HepG2 (cell line): Measurements from ENCODE around the gene YY1. TPM values are rescaled to one million over a fixed set of nuclear protein-coding genes. Genes with fewer than 3 reads are reported as not detected.

Source experiments
- DR1 ChIP-seq: sonication (generic); formaldehyde crosslinking; IDR thresholded peaks from 2 replicates; pipeline ENCODE4 v1.8.0; 2021; ENCODE audit warnings: mild to moderate bottlenecking, missing genetic modification reagents, inconsistent platforms
- FOSL1 ChIP-seq: sonication (generic); formaldehyde crosslinking; IDR thresholded peaks from 2 replicates; pipeline ENCODE4 v1.9.0; 2021; ENCODE audit warnings: missing genetic modification reagents, borderline replicate concordance
- HNF1A ChIP-seq, 2 experiments: sonication (generic) in 1 of 2; formaldehyde crosslinking in 1 of 2; IDR thresholded peaks; 2 replicates each; pipeline versions ENCODE4 v1.4.0 to v1.6.1; 2016 to 2020; ENCODE audit warnings: borderline replicate concordance in 1 of 2, low read depth in 1 of 2, mild to moderate bottlenecking in 1 of 2, missing genetic modification reagents in 1 of 2
- NAIF1 ChIP-seq: sonication (generic); formaldehyde crosslinking; IDR thresholded peaks from 2 replicates; pipeline ENCODE4 v1.5.0; 2020; ENCODE audit warnings: mild to moderate bottlenecking, missing genetic modification reagents, borderline replicate concordance
- NFYB ChIP-seq: sonication (generic); formaldehyde crosslinking; IDR thresholded peaks from 2 replicates; pipeline ENCODE4 v1.4.0; 2020; ENCODE audit warnings: missing genetic modification reagents
- POLR2AphosphoS5 ChIP-seq: IDR thresholded peaks from 2 replicates; pipeline ENCODE4 v1.6.1; 2012; ENCODE audit warnings: low read depth, low read length
- SAP130 ChIP-seq: IDR thresholded peaks from 2 replicates; pipeline ENCODE4 v1.6.1; 2016; ENCODE audit warnings: low read depth
- SNAPC2 ChIP-seq: sonication (generic); formaldehyde crosslinking; IDR thresholded peaks from 2 replicates; pipeline ENCODE4 v1.8.1; 2022; ENCODE audit warnings: mild to moderate bottlenecking, missing genetic modification reagents
- SP140L ChIP-seq: sonication (generic); formaldehyde crosslinking; IDR thresholded peaks from 2 replicates; pipeline ENCODE4 v1.4.0; 2020; ENCODE audit warnings: missing genetic modification reagents, borderline replicate concordance
- ZEB1 ChIP-seq: IDR thresholded peaks from 2 replicates; pipeline ENCODE4 v1.6.1; 2012; ENCODE audit warnings: mild to moderate bottlenecking, low read depth, inconsistent platforms; ENCODE audit not compliant: insufficient replicate concordance
- ZFY ChIP-seq: sonication (generic); formaldehyde crosslinking; IDR thresholded peaks from 2 replicates; pipeline ENCODE4 v1.4.0; 2020; ENCODE audit warnings: missing genetic modification reagents
- ZNF20 ChIP-seq: sonication (generic); formaldehyde crosslinking; IDR thresholded peaks from 2 replicates; pipeline ENCODE4 v1.4.0; 2020; ENCODE audit warnings: mild to moderate bottlenecking, moderate library complexity, missing genetic modification reagents
- ZNF512 ChIP-seq: sonication (generic); formaldehyde crosslinking; IDR thresholded peaks from 2 replicates; pipeline ENCODE4 v1.4.0; 2020; ENCODE audit warnings: mild to moderate bottlenecking, missing genetic modification reagents
- ZNF530 ChIP-seq: sonication (generic); formaldehyde crosslinking; IDR thresholded peaks from 2 replicates; pipeline ENCODE4 v1.5.0; 2020; ENCODE audit warnings: low read depth, mild to moderate bottlenecking, missing genetic modification reagents
- ZNF619 ChIP-seq: sonication (generic); formaldehyde crosslinking; IDR thresholded peaks from 2 replicates; pipeline ENCODE4 v1.4.0; 2020; ENCODE audit warnings: mild to moderate bottlenecking, missing genetic modification reagents
- ZNF644 ChIP-seq: IDR thresholded peaks from 2 replicates; pipeline ENCODE4 v1.6.1; 2016; ENCODE audit warnings: low read depth
- ZNF652 ChIP-seq: IDR thresholded peaks from 2 replicates; pipeline ENCODE4 v1.6.1; 2016; ENCODE audit warnings: low read depth, borderline replicate concordance
- ZNF770 ChIP-seq: sonication (generic); formaldehyde crosslinking; IDR thresholded peaks from 2 replicates; pipeline ENCODE4 v1.5.0; 2020; ENCODE audit warnings: mild to moderate bottlenecking, missing genetic modification reagents
- ZNF773 ChIP-seq: sonication (generic); formaldehyde crosslinking; IDR thresholded peaks from 2 replicates; pipeline ENCODE4 v1.4.0; 2020; ENCODE audit warnings: missing genetic modification reagents, borderline replicate concordance
- polyA plus RNA-seq, 8 experiments: library from polyadenylated mRNA; depleted of rRNA in 3 of 8; stranded (reverse) in 7 of 8; unstranded in 1 of 8; fragments of >200 nt; fragmentation: Illumina TruSeq in 4 of 8; extraction: Trizol in 4 of 8; gene quantifications; 2 replicates each; pipeline versions ENCODE4 v1.2.1 to v1.2.3, GENCODE V29; 2011 to 2016; ENCODE audit warnings: low read depth in 4 of 8, missing spikeins in 1 of 8, mixed read lengths in 1 of 8; ENCODE audit not compliant: insufficient read depth in 1 of 8
- total RNA-seq, 5 experiments: library from RNA; depleted of rRNA; stranded (reverse); fragments of >200 nt; fragmentation: Illumina TruSeq; extraction: Trizol; gene quantifications; 2 replicates each; pipeline ENCODE4 v1.2.3, GENCODE V29; 2016; ENCODE audit warnings: low read depth in 1 of 5

Gene YY1
- total and polyA plus RNA-seq, 2 of the 13 experiments (the other 11 are each of a cell fraction or from before 2014, with no cell fraction given): 29.4 to 68.1 TPM

GRCh38 chr14:100213956-100214769, 24.8 kb upstream of the YY1 start (continued):
- TF ChIP-seq SNAPC2 (CRISPR knock-in tag): peak; percentile 83; the same call in 1 of the 2 replicates
- TF ChIP-seq POLR2AphosphoS5: peak; percentile 88
- no peak for TF ChIP-seq ZNF20 (CRISPR knock-in tag)
- no peak for TF ChIP-seq ZNF770 (CRISPR knock-in tag)
- TF ChIP-seq ZFY (CRISPR knock-in tag): peak; percentile 95
- peak; percentile 82 for TF ChIP-seq SAP130
- TF ChIP-seq FOSL1 (CRISPR knock-in tag): no peak
- TF ChIP-seq ZNF512: no peak
- TF ChIP-seq ZNF652: no peak
- TF ChIP-seq HNF1A (IDR thresholded peaks at IDR 0.05; ENCODE audit: low read depth): no peak
- peak; percentile 66; the same call in 1 of the 2 replicates for TF ChIP-seq HNF1A (CRISPR knock-in tag; IDR thresholded peaks at IDR 0.05; ENCODE audit: borderline replicate concordance)
- TF ChIP-seq NFYB (CRISPR knock-in tag): peak; percentile 22; the same call in 1 of the 2 replicates
- TF ChIP-seq ZNF619 (CRISPR knock-in tag): peak; percentile 59; the same call in 1 of the 2 replicates
- TF ChIP-seq ZEB1: no peak
- no peak; the same call in 1 of the 2 replicates for TF ChIP-seq ZNF530 (CRISPR knock-in tag)
- TF ChIP-seq ZNF644 (CRISPR knock-in tag): 0 out of 2 replicates have a peak, but pooled peaks have one; percentile 6
- TF ChIP-seq SP140L (CRISPR knock-in tag): no peak; the same call in 1 of the 2 replicates
- 0 out of 2 replicates have a peak, but pooled peaks have one; percentile 59 for TF ChIP-seq ZNF773 (CRISPR knock-in tag)
- TF ChIP-seq DR1 (CRISPR knock-in tag): peak; percentile 38; the same call in 1 of the 2 replicates
- no peak; the same call in 1 of the 2 replicates for TF ChIP-seq NAIF1 (CRISPR knock-in tag)
